ENCODE measurements around the gene GRIFIN.

GRIFIN gene

GRCh38 chr7:2452643-2453270 lies 23.4 kb downstream of the GRIFIN start:
- DNase-seq: no peak

- no peak for DNase-seq
Measured at GRCh38 chr7:2452074-2452507, 24.1 kb downstream of the GRIFIN start.

- peak in 1 of 2 experiments; percentile 13 for DNase-seq
Measured at GRCh38 chr7:2451171-2452073, 24.8 kb downstream of the GRIFIN start.

- no peak for DNase-seq
Measured at GRCh38 chr7:2450198-2451107, 25.7 kb downstream of the GRIFIN start.

- no peak for DNase-seq
Measured at GRCh38 chr7:2446676-2447075, 29.5 kb downstream of the GRIFIN start.

- no peak for DNase-seq
Measured at GRCh38 chr7:2445898-2446555, 30.2 kb downstream of the GRIFIN start.

GRCh38 chr7:2445047-2445446 lies 31.2 kb downstream of the GRIFIN start:
- no peak for DNase-seq

GRCh38 chr7:2444476-2444875 lies 31.7 kb downstream of the GRIFIN start:
- DNase-seq: no peak

GRCh38 chr7:2443491-2443890 lies 32.7 kb downstream of the GRIFIN start:
- DNase-seq: no peak

GRCh38 chr7:2441430-2442058 lies 34.7 kb downstream of the GRIFIN start:
- no peak for DNase-seq

- no peak for DNase-seq
Measured at GRCh38 chr7:2440608-2441245, 35.5 kb downstream of the GRIFIN start.

GRCh38 chr7:2438775-2439174 lies 37.4 kb downstream of the GRIFIN start:
- DNase-seq: no peak

GRCh38 chr7:2438186-2438585 lies 38.0 kb downstream of the GRIFIN start:
- no peak for DNase-seq

GRCh38 chr7:2437537-2438148 lies 38.6 kb downstream of the GRIFIN start:
- no peak for DNase-seq

GRCh38 chr7:2437136-2437535 lies 39.1 kb downstream of the GRIFIN start:
- DNase-seq: no peak

- DNase-seq: no peak
Measured at GRCh38 chr7:2436341-2437104, 39.7 kb downstream of the GRIFIN start.

- DNase-seq: no peak
Measured at GRCh38 chr7:2435146-2435545, 41.1 kb downstream of the GRIFIN start.

GRCh38 chr7:2433713-2434550 lies 42.3 kb downstream of the GRIFIN start:
- no peak for DNase-seq
